IMR-90 (cell line): ENCODE measurements around the gene PRKCH.

Experiments used
- RAD21 ChIP-seq: IDR thresholded peaks from 2 replicates; pipeline ENCODE4 v1.6.1; 2012; ENCODE audit warnings: low read length, improper control_type of control experiment
- SMC3 ChIP-seq: fragments of 150-350 bp; IDR thresholded peaks from 2 replicates; pipeline ENCODE4 v1.6.1; 2016; ENCODE audit warnings: low read depth, mild to moderate bottlenecking, antibody characterized with exemption, low read length, moderate library complexity

- TF ChIP-seq SMC3 (no peak), RAD21 (no peak)
Observed at GRCh38 chr14:61335671-61336275, 14.4 kb downstream of the PRKCH start.
